Lower leg skin (tissue), 3 donors: ENCODE data around the gene KCNT1.

Experiments
- POLR2A ChIP-seq, 2 donors: fragments of 450-650 bp; IDR thresholded peaks; one replicate each; pipeline ENCODE4 v1.6.1; 2016 to 2017; ENCODE audit warnings: antibody characterized with exemption in 2 of 2, mild to moderate bottlenecking in 1 of 2, moderate library complexity in 1 of 2
- TF ChIP-seq, protein P1 (sequence below), 3 donors: fragments of 450-650 bp; IDR thresholded peaks; one replicate each; pipeline ENCODE4 v1.5.1; 2016; ENCODE audit warnings: antibody characterized with exemption in 3 of 3, mild to moderate bottlenecking in 3 of 3, moderate library complexity in 2 of 3

GRCh38 chr9:135701959-135702721, at the start of gene KCNT1:
- TF ChIP-seq, protein P1, sequence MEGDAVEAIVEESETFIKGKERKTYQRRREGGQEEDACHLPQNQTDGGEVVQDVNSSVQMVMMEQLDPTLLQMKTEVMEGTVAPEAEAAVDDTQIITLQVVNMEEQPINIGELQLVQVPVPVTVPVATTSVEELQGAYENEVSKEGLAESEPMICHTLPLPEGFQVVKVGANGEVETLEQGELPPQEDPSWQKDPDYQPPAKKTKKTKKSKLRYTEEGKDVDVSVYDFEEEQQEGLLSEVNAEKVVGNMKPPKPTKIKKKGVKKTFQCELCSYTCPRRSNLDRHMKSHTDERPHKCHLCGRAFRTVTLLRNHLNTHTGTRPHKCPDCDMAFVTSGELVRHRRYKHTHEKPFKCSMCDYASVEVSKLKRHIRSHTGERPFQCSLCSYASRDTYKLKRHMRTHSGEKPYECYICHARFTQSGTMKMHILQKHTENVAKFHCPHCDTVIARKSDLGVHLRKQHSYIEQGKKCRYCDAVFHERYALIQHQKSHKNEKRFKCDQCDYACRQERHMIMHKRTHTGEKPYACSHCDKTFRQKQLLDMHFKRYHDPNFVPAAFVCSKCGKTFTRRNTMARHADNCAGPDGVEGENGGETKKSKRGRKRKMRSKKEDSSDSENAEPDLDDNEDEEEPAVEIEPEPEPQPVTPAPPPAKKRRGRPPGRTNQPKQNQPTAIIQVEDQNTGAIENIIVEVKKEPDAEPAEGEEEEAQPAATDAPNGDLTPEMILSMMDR (IDR thresholded peaks at IDR 0.05) = no peak
- TF ChIP-seq POLR2A (IDR thresholded peaks at IDR 0.05) = no peak
